Measurements from ENCODE around the gene LNX2. TPM values are rescaled to one million over a fixed set of nuclear protein-coding genes. Genes with fewer than 3 reads are reported as not detected.

The LNX2 gene
- total RNA-seq, 1 experiment from 2014 or later: 12.1 TPM

DNA sequence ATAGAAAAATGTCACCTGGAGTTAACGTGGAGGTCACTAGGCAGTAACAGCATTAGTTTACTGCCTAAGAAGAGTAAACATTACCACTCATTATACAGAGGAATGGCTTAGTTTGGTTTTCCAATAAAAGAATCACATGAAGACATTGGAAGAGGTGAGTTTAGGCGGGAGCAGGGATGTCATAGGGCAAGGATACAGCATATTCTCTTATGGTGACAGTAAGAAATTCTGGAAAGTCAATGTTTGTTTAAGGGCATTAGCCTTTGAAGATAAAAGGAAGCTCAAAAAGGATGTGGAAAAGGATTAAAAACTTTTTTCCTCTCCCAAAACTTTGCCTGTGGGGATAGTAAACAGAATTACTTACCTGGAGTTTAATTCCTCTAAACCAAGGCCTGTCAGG, 5.5 kb upstream of the LNX2 start:
- intact Hi-C loops (cut with micrococcal nuclease): loop anchor here (10.0 kb wide), 1 partner anchor 231 kb away; no protein-coding TSS in a partner anchor
- no peak overlapping the region for H3K4me3 ChIP-seq (replicated peaks in 1 of 2; ENCODE audit: low read depth in 1 of 2, low read length in 2 of 2)
- ChIA-PET CTCF (no interaction called here), RAD21 (ENCODE audit: low non-redundant PET in 1 of 2, low total read pairs in 2 of 2, uncharacterized antibody in 2 of 2, unreplicated experiment in 2 of 2) (no interaction called here), POLR2A (no interaction called here)
- H3K9me3 ChIP-seq (ENCODE audit: control insufficient read depth in 1 of 2, insufficient read depth in 1 of 2, low read depth in 1 of 2, low read length in 2 of 2): no peaks in the 10 kb centered on the region
- peaks cover 6 to 13% of the 10 kb centered on the region in 2 experiments; a peak in 3 of 4 replicates for H3K4me1 ChIP-seq (ENCODE audit: control insufficient read depth in 1 of 2, insufficient read depth in 2 of 2, low read length in 2 of 2)
- H3K27me3 ChIP-seq (ENCODE audit: insufficient read depth, low read length): no peaks in the 10 kb centered on the region
- DNase-seq (ENCODE audit: low read depth, low spot score): no peak
- peaks cover 88% of the 10 kb centered on the region for H3K79me2 ChIP-seq (ENCODE audit: insufficient read depth, low read length)
- no peak for ATAC-seq
- H3K27ac ChIP-seq (ENCODE audit: low read depth, low read length): no peak overlapping the region
- no peak overlapping the region for H3K4me2 ChIP-seq (ENCODE audit: low read length)
- H4K20me1 ChIP-seq (ENCODE audit: insufficient read depth): peaks cover 11% of the 10 kb centered on the region; the same call in 1 of the 2 replicates
- H2AFZ ChIP-seq (ENCODE audit: low read depth, low read length, poor library complexity, severe bottlenecking): no peak overlapping the region
- BruUV-seq (replicated peaks): no TSS peak
- TF ChIP-seq, protein P1, sequence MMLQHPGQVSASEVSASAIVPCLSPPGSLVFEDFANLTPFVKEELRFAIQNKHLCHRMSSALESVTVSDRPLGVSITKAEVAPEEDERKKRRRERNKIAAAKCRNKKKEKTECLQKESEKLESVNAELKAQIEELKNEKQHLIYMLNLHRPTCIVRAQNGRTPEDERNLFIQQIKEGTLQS (IDR thresholded peaks at IDR 0.05): no peak
- TF ChIP-seq, protein P2, sequence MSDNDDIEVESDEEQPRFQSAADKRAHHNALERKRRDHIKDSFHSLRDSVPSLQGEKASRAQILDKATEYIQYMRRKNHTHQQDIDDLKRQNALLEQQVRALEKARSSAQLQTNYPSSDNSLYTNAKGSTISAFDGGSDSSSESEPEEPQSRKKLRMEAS (IDR thresholded peaks at IDR 0.05): no peak
- TF ChIP-seq POLR2AphosphoS5 (IDR thresholded peaks at IDR 0.05; ENCODE audit: low read depth, low read length): no peak
- TF ChIP-seq, protein P3, sequence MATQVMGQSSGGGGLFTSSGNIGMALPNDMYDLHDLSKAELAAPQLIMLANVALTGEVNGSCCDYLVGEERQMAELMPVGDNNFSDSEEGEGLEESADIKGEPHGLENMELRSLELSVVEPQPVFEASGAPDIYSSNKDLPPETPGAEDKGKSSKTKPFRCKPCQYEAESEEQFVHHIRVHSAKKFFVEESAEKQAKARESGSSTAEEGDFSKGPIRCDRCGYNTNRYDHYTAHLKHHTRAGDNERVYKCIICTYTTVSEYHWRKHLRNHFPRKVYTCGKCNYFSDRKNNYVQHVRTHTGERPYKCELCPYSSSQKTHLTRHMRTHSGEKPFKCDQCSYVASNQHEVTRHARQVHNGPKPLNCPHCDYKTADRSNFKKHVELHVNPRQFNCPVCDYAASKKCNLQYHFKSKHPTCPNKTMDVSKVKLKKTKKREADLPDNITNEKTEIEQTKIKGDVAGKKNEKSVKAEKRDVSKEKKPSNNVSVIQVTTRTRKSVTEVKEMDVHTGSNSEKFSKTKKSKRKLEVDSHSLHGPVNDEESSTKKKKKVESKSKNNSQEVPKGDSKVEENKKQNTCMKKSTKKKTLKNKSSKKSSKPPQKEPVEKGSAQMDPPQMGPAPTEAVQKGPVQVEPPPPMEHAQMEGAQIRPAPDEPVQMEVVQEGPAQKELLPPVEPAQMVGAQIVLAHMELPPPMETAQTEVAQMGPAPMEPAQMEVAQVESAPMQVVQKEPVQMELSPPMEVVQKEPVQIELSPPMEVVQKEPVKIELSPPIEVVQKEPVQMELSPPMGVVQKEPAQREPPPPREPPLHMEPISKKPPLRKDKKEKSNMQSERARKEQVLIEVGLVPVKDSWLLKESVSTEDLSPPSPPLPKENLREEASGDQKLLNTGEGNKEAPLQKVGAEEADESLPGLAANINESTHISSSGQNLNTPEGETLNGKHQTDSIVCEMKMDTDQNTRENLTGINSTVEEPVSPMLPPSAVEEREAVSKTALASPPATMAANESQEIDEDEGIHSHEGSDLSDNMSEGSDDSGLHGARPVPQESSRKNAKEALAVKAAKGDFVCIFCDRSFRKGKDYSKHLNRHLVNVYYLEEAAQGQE (IDR thresholded peaks at IDR 0.05; ENCODE audit: low read depth): no peak
- TF ChIP-seq, protein P4, sequence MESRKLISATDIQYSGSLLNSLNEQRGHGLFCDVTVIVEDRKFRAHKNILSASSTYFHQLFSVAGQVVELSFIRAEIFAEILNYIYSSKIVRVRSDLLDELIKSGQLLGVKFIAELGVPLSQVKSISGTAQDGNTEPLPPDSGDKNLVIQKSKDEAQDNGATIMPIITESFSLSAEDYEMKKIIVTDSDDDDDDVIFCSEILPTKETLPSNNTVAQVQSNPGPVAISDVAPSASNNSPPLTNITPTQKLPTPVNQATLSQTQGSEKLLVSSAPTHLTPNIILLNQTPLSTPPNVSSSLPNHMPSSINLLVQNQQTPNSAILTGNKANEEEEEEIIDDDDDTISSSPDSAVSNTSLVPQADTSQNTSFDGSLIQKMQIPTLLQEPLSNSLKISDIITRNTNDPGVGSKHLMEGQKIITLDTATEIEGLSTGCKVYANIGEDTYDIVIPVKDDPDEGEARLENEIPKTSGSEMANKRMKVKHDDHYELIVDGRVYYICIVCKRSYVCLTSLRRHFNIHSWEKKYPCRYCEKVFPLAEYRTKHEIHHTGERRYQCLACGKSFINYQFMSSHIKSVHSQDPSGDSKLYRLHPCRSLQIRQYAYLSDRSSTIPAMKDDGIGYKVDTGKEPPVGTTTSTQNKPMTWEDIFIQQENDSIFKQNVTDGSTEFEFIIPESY (IDR thresholded peaks at IDR 0.05; ENCODE audit: extremely low read depth, insufficient replicate concordance, low read length): no peak
- no peak for TF ChIP-seq YY1 (IDR thresholded peaks at IDR 0.05; ENCODE audit: extremely low read depth, insufficient replicate concordance, low read depth, low read length)
- TF ChIP-seq, protein P5, sequence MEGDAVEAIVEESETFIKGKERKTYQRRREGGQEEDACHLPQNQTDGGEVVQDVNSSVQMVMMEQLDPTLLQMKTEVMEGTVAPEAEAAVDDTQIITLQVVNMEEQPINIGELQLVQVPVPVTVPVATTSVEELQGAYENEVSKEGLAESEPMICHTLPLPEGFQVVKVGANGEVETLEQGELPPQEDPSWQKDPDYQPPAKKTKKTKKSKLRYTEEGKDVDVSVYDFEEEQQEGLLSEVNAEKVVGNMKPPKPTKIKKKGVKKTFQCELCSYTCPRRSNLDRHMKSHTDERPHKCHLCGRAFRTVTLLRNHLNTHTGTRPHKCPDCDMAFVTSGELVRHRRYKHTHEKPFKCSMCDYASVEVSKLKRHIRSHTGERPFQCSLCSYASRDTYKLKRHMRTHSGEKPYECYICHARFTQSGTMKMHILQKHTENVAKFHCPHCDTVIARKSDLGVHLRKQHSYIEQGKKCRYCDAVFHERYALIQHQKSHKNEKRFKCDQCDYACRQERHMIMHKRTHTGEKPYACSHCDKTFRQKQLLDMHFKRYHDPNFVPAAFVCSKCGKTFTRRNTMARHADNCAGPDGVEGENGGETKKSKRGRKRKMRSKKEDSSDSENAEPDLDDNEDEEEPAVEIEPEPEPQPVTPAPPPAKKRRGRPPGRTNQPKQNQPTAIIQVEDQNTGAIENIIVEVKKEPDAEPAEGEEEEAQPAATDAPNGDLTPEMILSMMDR (IDR thresholded peaks at IDR 0.05 in 2 of 3, conservative IDR thresholded peaks at IDR 0.05 in 1 of 3; ENCODE audit: borderline replicate concordance in 1 of 3, insufficient read depth in 1 of 3, low read depth in 2 of 3, low read length in 2 of 3): no peak
- TF ChIP-seq ELF1 (IDR thresholded peaks at IDR 0.05; ENCODE audit: borderline replicate concordance, low read depth): no peak
- TF ChIP-seq EGR1 (IDR thresholded peaks at IDR 0.05; ENCODE audit: low read depth): no peak
- TF ChIP-seq CBX3 (IDR thresholded peaks at IDR 0.05; ENCODE audit: low read depth): no peak
- H3K36me3 ChIP-seq (ENCODE audit: control insufficient read depth in 1 of 2, insufficient read depth in 2 of 2, low read length in 2 of 2): peaks cover 6 to 17% of the 10 kb centered on the region in 2 experiments; a peak in 3 of 4 replicates
- no peaks in the 10 kb centered on the region for H3K9me2 ChIP-seq (ENCODE audit: insufficient read depth)
- no peak overlapping the region for H3K9ac ChIP-seq (ENCODE audit: low read length)
